Measurements from ENCODE around the gene TCF7L2.
A peak's percentile ranks its signal among the peaks of the same experiment; 100 is the strongest.

GRCh38 chr10:113126229-113127201 lies 176.5 kb downstream of the TCF7L2 start:
- TF ChIP-seq EZH2 (IDR thresholded peaks at IDR 0.05; ENCODE audit: low read length, missing control alignments), result no peak
- TF ChIP-seq, protein P1, sequence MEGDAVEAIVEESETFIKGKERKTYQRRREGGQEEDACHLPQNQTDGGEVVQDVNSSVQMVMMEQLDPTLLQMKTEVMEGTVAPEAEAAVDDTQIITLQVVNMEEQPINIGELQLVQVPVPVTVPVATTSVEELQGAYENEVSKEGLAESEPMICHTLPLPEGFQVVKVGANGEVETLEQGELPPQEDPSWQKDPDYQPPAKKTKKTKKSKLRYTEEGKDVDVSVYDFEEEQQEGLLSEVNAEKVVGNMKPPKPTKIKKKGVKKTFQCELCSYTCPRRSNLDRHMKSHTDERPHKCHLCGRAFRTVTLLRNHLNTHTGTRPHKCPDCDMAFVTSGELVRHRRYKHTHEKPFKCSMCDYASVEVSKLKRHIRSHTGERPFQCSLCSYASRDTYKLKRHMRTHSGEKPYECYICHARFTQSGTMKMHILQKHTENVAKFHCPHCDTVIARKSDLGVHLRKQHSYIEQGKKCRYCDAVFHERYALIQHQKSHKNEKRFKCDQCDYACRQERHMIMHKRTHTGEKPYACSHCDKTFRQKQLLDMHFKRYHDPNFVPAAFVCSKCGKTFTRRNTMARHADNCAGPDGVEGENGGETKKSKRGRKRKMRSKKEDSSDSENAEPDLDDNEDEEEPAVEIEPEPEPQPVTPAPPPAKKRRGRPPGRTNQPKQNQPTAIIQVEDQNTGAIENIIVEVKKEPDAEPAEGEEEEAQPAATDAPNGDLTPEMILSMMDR (conservative IDR thresholded peaks at IDR 0.05 in 1 of 2, IDR thresholded peaks at IDR 0.05 in 1 of 2; ENCODE audit: low read depth in 1 of 2, low read length in 2 of 2), result peak; percentile 27 to 44
